Activated CD4-positive, alpha-beta T cell treated with anti-CD3 and anti-CD28 coated beads for 4 hours (primary cell): ENCODE measurements around the gene ZNF592.

Experiments
- DNase-seq, 2 donors: peaks; one replicate each; pipeline ENCODE4 v3.0.0-alpha.2; 2020

Gene ZNF592

GRCh38 chr15:84780492-84780891 lies 32.1 kb downstream of the ZNF592 start:
- DNase-seq, result no peak

- DNase-seq, result no peak
Observed at GRCh38 chr15:84781495-84781894, 33.1 kb downstream of the ZNF592 start.

GRCh38 chr15:84782346-84782745 lies 34.0 kb downstream of the ZNF592 start:
- no peak for DNase-seq

- no peak for DNase-seq
Observed at GRCh38 chr15:84783493-84784251, 35.3 kb downstream of the ZNF592 start.

DNA sequence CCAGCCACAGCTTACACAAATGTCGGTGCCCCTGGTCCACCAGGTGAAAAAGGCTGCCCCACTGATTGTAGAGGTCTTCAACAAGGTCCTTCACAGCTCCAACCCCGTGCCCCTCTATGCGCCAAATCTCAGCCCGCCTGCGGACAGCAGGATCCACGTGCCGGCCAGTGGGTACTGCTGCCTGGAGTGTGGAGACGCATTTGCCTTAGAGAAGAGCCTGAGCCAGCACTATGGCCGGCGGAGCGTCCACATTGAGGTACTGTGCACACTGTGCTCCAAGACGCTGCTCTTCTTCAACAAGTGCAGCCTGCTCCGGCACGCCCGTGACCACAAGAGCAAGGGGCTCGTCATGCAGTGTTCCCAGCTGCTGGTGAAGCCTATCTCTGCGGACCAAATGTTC lies 35.9 kb downstream of the ZNF592 start:
- DNase-seq, result no peak

DNA sequence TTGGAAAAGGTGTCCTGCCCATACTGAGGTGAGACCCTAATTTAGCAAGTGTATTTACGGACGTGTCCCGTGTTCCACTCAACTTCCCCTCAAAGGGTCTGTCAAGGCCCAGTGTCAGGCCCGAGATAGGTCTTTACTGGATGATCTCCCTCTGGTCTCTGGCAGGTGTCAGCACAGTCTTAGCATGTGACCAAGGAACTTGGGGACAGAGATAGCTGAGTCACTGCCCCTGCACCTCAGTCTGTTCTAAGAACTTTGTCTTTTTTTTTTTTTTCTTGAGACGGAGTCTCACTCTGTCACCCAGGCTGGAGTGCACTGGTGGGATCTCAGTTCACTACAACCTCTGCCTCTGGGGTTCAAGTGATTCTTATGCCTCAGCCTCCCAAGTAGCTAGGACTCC lies 36.7 kb downstream of the ZNF592 start:
- no peak for DNase-seq

DNA sequence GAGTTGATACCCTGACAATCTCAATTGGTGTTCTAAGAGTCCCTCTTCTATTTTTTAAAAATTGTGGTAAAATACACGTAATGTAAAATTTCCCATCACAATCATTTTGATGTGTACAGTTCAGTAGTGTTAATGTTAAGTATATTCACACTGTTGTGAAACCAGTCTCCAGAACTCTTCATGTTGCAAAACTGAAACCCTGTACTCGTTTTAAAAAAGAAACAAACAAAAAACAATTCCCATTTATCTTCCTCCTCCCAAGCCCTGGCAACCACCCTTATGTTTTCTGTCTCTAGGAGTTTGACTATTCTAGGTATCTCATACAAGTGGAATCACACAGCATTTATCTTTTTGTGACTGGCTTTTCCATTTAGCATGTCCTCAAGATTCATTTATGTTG lies 40.1 kb downstream of the ZNF592 start:
- DNase-seq, result no peak

GRCh38 chr15:84789762-84790161 lies 41.4 kb downstream of the ZNF592 start:
- no peak for DNase-seq

DNA sequence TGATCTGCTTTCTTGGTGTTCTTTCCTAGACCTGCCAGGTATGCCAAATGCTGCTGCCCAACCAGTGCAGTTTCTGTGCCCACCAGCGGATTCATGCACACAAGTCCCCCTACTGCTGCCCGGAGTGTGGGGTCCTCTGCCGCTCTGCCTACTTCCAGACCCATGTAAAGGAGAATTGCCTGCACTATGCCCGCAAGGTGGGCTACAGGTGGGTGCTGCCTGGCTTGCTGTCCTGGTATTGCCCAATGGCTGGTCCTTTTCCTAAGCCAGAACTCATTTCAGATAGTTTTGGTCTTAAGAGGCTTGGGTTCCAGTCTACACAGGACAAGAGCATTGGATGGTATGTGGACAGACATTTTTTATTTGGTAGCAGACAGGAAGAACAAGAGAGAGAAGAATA lies 42.3 kb downstream of the ZNF592 start:
- DNase-seq, result no peak

DNA sequence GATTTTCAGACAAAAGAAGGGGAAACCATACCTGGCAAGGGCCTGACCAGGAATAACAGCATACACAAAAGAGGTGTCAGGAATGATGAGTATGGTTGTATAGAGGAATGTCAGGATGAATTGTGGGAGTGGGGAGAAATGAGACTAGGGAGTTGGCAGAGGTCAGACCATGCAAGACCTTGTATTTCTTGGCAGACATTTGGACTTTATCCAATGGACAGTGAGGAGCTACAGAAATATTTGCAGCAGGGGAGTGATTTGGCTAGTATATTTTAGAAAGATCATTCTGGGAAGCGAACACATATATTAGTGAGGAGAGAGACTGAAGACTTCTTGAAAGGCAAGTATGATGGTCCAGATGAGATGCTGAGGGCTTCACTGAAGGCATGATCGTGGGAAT lies 43.4 kb downstream of the ZNF592 start:
- no peak for DNase-seq

DNA sequence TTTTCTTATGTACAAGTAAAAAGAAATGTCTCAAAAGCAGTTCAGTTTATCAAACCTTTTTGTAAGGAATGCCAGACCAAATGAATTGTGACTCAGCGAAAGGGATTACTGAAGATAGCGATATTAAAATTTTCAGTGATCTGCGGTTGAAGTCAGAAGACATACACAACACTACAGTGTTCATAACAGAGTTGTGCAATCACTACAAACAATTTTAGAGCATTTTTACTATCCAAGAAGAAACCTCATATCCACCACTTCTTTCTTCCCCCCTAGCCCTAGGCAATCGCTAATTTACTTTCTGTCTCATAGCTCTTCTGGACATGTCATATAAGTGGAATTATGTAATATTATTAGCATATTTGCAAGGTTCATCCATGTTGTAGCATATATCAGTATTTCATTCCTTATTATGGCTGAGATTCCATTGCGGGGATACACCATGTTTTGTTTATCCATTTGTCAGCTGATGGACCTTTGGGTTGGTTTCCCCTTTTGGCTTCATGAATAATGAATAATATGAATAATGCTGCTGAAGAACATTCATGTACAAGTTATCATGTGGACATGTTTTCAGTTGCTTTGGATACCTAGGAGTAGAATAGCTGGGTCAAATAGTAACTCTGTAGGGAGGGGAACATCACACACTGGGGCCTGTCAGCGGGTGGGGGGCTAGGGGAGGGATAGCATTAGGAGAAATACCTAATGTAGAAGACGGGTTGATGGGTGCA lies 45.2 kb downstream of the ZNF592 start:
- no peak for DNase-seq

GRCh38 chr15:84794162-84794547 lies 45.8 kb downstream of the ZNF592 start:
- DNase-seq, result no peak

DNA sequence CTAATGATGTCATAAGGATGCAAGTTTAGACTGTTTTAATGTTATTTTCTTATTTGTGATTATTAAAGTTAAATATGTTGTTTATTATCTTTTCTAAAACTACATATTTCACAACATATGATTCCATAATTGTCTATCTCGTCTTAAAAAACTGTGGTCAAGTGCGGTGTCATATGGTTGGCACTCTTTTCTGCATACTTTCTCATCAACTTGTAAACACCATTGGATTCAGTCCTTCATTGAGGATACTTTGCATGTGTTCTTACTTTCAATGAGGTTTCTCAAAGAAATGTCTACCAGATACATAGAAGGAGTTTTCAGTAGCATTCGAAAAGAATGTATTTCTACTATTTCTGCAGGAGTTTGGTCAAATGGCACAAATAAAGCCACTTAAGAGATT lies 46.8 kb downstream of the ZNF592 start:
- no peak for DNase-seq

DNA sequence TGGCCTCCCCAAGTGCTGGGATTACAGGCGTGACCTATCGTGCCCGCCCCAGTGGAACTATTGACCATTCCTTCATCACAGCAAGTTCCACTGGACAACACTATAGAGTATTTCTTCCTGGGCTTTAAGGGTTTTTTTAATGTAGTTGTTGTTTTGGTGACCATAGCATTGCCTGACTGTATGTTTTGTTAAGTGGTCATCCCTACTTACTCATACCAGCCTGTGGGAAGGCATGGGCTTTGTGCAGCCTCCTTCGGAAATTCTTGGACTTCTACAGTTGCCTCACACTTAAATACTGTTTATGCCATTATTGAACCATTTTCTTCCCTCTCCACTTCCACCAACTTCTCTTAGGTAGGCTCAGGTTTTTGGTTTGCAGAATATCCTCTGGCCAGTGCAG lies 48.8 kb downstream of the ZNF592 start:
- DNase-seq, result no peak

DNA sequence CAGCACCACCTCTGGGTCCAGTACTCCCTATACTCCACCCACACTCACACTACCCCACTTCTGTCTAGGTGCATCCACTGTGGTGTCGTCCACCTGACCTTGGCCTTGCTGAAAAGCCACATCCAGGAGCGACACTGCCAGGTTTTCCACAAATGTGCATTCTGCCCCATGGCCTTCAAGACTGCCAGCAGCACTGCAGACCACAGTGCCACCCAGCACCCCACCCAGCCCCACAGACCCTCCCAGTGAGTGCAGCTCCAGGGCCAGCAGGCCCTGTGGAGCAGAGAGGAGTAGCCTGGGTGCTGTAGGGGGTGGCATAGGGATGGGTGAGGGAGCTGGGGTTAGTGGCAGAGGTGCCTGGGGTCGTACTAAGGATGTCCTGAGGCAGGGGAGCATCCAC lies 49.4 kb downstream of the ZNF592 start:
- DNase-seq, result no peak

DNA sequence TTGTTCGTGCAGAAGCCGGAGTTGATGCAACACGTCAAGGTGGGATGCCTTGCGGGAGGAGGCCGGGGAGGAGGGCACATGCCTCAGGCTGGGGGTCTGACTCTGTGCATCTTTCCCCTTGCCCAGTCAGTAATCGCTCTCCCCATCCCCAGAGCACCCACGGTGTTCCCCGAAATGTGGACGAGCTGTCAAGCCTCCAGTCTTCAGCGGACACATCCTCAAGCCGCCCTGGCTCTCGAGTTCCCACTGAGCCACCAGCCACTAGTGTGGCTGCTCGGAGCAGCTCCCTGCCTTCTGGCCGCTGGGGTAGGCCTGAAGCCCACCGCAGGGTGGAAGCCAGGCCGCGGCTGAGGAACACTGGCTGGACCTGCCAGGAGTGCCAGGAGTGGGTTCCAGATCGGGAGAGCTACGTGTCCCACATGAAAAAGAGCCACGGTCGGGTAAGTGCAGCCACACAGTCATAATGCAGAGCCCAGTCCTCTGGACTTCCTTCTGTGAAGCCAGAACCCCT lies 50.1 kb downstream of the ZNF592 start:
- no peak for DNase-seq

DNA sequence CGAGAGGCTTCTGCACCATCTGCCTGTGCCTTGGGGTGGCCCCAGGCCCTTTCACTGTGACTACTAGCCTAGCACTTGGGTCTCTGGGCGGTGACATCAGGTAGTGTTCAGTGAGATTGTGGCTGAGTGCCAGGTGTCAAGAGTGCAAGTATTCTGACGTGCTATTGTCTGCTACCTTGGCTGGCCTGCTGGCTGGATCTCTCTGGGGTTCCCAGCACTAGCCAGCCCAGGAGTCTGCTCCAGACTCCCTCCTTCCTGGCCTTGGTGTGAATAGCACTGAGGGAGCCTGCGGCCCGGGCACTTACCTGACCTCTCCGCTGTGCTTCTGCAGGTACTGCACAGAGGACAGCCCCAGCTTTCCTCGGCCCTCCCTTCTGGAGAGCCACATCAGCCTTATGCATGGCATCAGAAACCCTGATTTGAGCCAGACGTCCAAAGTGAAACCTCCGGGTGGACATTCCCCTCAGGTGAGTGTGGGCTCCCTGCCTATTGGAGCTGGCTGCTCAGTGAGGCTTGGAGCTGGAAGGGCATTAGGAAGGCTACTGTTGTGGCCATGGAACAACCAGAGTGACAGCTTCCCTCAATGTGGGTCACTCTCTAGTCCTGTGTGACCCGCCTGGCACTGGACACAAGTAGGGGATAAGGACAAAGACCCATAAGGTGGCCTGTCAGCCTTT lies 51.3 kb downstream of the ZNF592 start:
- no peak for DNase-seq

- no peak for DNase-seq
Observed at GRCh38 chr15:84800365-84800806, 52.0 kb downstream of the ZNF592 start.

- no peak for DNase-seq
Observed at GRCh38 chr15:84804005-84804900, 55.9 kb downstream of the ZNF592 start.

DNA sequence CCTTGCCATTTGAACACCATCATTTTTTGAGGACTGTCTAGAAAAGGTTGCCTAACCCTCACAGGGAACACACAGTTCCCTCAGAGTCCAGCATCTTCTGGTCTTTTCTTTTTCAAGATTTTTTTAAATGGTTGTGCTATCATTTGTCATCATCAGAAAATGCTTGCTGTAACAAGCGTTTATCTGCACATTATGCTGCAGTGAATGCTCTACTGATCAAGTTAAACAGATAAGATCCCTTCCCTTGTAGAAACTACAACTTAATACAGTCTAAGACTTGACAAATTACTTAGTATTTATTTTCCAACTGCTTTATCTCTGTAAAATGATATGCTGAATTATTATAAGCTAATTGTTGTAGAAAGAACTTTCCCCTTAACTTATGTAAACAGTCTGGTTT lies 56.8 kb downstream of the ZNF592 start:
- no peak for DNase-seq

- no peak for DNase-seq
Observed at GRCh38 chr15:84807228-84807627, 58.8 kb downstream of the ZNF592 start.

DNA sequence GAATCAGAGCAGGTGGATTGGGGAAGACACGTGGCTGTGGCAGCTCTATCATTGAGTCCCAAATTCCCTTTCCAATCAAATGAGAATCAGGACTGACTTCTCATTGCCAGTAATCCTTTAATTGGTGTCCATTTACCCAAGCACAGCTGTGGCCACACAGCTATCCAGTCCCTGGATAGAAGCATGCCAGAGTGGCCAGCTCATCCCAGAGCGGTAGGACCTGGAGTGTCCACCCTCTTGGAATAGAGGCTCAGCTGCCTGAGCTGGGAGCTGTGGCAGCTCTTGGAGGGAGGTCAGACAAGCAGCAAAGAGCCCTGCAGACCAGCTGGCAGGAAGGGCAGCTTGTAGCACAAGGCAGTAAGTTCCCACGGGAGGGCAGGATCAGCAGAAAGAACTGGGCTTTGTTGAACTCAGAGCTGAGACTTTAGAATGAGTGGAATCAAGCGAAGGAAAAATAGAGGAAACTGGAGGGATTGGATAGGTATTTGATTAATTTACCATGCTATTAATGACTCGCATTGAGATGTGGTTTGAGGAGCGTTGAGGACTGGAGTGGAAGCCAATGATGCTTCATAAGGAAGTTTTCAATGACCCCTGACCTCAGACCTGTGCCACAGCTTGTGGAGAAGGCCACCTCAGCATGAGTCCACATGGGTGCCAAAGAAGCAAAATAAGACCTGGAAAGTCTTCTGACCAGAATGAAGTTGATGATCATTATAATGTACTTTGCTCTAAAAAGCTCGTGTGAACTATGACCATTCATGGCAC lies 61.9 kb downstream of the ZNF592 start:
- no peak for DNase-seq
